ENCODE data around the gene TMEM107.
"Not testable (repeated sequence)": the region's sequence is repeated elsewhere in the genome, so short reads cannot be mapped to it uniquely, and the experiment has no call there.

The TMEM107 gene

DNA sequence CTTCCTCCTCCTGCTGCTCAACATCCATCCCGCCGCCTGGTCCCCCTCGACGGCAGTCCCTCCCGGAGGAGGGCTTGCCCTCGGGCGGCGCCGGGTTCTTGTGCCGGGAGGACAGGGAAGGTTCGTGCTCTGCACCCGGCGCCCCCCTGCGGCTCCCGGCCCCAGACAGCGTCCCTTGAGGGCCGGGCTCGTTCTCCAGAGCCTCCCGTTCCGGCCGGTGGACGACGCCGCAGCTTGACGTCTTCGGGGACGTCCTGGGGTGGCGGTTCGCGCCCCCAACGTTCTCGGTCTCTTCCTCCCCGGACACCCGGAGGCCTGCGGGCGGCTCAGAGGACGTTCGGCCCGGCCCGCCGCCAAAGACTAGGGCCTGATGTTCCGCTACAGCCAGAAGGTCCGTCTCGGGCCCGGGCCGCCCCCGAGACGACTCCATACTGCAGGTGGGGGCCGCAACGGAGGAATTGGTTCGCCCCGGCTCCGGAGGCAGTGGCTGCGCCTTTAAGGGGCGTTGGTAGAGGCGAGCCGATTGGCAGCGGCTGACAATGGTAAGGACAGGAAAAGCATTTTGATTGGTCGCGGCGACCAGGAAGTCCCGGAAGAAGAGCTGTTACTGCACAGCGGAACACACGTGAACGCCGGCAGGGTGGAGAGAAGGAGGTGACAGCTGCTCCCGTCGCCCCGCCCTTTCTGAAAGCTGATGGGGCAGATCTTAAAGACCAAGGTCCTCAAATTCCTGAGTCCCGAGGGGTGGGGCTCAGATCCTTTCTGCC, 13.7 kb upstream of the TMEM107 start, which contains the start of gene BORCS6:
TSS of gene BORCS6 (minus strand) at position 470 of the 767 bp plus-strand sequence. CDS start at position 430, 40 bp downstream.
- DNase-seq (ENCODE audit: low read depth), result peak; percentile 91

DNA sequence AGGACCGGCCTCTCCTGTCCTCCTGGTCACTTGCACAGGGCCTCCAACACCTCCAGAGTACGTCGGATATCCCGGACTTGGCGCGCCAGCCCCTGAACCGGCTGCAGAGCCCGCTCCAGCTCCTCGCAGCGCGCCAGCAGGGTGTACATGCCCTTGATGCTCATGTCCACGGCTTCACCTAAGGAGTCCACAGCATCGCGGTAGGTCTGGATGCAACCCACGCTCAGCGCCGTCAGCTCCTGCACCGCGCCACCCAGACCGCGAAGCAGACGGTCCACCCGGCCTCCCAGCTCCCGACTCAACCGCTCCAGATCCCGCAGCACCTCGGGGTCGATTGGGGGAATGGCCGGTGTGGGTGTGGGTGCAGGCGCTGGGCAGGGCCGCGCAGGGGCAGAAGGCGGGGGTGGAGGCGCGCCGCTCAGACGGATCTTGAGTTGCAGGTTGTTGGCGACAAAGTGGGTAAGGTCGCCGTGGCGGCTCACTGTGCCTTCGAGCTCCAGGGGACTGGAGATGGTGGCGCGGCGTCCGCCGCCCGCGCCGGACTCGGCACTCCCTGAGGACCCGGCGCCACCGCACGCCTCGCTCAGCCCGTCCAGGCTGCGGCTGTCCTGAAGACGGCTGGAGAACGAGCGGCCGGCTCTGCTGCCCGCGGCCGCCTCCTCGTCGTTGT, 13.0 kb upstream of the TMEM107 start:
- no peak for DNase-seq (ENCODE audit: low read depth)

DNA sequence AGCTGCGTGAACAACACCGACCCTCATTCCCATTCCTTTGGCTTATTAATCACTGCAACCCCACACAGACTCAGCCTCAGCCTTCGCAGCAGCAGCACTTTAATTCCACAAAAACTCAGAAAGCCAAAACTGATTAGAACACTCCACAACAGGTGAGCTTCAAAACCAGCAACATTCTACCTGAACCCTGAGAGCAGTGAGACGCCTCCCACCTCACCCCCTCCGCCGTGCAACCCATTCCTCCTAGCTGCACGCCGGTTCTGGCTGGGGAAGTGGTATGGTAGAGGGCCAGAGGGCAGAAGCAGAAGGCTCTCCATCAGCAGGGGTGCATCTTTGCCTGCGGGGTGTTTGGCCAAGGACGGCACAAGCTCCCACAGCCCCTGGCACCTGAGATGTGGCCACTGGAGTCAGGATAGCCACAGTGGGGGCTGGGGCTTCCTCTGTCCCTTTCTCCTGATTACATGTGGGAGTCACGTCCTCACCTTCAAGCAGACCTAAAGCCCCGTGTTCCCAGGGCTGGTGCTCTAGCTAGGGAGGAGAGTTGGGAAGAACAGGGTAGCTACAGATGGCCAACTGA, 12.2 kb upstream of the TMEM107 start:
- DNase-seq (ENCODE audit: low read depth), result no peak

DNA sequence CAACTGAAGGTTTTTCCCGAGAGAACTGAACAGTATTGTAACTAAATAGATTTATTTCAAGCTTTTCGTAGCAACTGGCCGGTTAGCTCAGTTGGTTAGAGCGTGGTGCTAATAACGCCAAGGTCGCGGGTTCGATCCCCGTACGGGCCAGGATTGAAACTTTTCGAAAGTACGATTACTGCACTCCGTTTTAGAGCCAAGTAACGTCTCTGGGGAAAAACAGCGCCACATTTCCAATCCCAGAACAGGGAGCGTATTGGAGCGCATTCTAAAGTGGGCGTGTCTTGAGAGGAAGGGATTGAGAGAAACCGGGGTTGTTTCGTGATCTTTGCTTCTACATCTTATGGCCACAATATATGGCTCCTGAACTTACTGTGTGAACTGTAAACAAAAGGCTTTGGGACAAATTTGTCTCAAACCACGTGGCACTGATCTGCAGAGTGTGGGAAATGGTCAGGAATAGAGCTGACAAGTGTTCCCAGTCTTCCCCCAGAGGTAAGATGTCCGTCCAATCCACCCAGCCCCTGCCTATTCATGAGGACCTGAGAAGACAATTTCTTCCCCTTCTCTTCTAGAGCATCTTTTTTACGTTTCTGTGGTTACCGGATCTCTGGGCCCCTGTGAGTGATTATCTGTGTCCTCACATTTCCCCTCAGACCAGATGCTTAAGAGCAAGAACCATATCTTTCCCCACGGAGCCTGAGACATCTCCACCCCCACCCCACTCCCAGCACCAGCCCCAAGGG, 11.5 kb upstream of the TMEM107 start:
- peak; percentile 91 for DNase-seq (ENCODE audit: low read depth)

DNA sequence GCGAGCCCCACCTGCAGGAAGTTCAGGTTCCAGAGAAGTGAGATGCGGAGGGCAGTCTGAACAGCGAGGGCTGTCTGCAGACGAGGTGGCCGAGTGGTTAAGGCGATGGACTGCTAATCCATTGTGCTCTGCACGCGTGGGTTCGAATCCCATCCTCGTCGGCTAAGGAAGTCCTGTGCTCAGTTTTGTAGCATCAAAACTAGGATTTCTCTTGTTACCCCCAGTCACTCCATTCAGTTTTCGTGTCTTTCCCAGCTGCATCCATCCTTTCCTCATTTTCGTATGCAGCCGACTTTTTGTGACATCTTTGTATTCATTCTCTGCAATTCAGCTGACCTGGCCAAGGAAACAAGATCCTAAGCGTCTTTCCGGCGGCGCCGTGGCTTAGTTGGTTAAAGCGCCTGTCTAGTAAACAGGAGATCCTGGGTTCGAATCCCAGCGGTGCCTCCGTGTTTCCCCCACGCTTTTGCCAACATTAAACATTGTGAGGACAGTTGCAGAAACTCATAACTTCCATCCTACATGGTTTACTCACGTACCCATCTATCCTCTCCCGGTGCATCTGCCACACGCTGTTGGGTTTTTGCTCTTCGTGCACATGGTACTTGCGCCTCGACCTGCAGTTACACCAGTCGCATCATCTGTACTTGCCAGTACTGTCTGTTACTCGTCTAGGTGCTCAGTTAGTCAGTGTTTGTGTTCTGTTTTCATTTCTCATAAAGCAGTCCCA, 10.8 kb upstream of the TMEM107 start:
- peak; percentile 97 for DNase-seq (ENCODE audit: low read depth)

DNA sequence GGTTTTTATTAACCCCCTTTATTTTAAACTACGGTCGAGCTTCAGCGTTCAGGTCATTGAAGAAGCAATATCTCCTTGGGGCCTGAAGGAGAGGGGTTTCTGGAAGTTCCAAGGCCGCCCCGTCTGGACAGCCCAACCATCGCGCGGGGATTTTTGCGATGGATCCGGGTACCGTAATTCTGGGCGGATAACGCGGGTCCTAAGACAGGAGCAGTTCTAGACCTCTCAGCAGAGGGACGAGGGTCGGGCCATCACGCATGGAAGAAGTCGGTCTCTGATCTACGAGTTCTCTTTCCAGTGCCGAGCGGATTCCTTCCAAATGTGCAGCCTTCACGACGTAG, 10.2 kb upstream of the TMEM107 start:
- DNase-seq (ENCODE audit: low read depth), result no peak

DNA sequence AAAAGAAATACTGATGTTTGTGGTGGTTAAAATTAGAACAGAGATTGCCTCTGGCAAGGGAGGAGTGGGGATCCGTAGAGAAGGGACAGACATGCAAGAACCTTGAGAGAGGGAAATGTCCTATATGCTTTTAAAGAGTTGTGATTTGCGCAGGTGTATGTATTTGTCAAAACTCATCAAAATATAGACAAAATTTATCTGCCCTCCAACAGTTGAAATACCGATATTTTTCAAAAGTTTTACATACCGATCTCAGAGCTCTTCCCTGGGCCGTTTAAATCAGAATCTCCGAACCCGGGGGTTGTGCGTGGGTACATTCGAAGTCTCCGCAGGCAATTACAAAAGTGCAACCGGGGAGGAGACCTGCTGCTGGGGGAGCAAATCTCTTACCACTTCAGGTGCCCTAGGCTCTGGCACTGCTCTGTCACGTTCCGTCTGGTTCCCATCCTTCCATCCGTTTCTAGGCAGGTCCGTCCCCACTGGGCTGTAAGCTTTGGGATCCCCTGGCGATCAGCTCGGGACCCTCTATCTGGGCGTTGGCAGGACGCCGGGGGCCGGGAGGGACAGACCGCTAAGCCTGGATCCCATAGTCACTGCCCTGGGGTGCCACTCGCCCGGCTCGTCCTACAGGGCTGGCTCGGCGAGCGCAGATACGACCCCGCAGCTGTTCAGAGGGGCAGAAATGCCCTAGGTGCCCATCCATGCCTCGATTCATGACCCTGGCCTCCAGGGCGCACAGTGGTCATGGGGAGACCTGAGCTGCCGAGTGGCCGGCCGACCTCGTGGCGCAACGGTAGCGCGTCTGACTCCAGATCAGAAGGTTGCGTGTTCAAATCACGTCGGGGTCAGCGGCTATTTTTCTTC, 9.6 kb upstream of the TMEM107 start:
- peak; percentile 91 for DNase-seq (ENCODE audit: low read depth)

DNA sequence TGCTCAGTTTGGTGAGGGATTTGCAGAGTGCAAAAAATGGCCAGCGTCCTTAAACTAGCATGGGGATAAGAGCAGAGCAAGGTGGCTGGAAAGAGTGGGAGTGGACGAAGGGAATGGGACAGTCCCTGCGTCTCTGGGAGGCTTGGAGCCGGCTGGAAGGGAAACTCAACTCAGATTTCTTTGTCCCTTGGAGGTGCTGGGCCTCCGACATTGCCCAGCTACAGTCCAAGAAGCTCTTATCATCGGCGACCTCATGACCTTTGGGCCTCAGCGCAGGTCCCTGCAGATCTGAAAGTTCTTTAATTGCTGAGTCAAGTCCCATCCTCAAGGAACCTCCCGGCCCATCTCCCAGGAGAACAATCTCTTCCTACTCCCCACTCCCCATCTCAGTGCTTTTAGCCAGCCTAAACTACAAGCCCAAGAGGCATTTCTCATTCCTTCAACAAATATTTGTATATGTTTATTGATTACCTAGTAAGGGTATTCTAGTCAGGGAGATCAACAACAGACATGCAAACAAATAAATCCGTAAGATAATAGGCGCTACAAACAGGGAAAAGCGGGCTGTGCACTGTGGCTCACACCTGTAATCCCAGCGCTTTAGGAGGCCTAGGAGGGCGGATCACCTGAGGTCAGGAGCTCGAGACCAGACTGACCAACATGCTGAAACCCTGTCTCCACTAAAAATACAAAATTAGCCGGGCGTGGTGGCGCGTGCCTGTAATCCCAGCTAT, 985 bp upstream of the TMEM107 start:
- no peak for DNase-seq (ENCODE audit: low read depth)

DNA sequence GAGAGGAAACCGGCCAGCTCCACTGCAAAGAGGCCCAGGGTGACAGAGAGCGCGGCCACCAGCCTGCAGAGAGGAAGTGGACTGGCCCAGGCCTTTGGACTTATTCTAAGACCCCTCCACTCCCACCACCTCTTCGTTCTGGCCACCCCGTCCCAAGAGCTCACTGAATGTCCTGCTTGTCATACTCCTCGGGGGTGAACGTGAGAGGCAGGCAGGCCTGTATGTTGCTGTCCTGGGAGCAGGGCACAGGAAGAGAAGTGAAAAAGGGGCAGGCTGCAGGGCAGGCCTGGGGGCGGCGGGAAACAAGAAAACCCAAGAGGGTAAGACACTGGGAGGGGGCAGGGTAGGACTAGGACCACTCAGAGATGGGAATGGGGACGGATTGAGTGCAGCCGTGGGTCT, 384 bp downstream of the TMEM107 start:
- DNase-seq (ENCODE audit: low read depth), result no peak

DNA sequence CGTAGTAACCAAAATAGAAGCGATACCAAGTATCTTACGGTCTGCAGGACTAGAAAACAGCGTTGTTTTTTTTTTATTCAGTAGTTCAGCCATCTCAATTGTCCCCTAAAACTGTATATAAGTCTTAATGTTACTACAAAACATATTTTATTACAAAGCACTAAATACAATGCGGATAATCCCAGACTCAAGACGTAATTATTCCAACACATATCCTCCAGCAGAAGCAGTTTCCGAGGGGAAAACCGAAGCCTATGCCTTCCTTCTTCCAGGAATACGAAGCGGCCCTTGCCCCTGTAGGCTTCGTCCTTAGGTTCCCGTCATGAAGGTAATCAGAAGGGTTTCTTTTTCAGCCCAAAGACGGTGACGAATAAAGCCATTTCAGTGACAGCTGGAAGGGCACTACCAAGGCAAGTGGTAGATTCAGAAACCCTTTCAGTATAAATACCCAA, 2.3 kb downstream of the TMEM107 start:
- no peak for DNase-seq (ENCODE audit: low read depth)

DNA sequence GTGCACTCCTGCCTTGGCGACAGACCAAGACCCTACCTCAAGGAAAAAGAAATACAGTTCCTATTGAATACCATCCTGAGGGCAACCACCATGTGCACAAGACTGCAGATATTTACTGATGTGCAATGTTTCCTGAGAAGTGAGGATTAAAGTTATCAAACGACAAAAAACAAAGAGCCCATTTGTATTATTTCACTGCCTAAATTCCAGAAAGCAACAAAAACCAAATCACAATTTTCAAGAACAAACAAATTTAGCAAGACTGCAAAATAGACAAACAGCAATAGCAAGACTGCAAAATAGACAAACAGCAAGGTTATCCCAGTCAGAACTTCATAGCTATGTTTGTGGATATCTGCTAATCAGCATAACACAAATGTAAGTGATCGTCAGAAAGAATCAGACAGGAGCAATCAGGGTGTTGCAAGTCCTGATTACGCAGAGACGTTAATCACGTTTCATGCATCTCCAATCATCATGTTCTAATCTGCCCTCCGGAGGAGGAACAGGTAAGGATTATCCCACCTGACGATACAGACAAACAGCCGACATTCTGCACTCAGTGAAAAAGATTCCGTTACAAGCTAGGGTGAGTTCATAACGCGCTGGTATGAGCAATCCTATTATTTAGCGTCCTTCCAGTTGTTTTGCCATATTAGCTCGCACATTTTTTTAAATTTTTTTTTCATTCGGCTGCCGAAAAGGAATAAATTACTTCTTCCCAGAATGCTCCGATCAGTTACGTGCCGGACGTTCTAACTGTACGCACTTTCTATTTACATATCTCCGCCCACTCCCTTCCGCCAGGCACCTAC, 2.9 kb downstream of the TMEM107 start:
- peak; percentile 74 for DNase-seq (ENCODE audit: low read depth)

DNA sequence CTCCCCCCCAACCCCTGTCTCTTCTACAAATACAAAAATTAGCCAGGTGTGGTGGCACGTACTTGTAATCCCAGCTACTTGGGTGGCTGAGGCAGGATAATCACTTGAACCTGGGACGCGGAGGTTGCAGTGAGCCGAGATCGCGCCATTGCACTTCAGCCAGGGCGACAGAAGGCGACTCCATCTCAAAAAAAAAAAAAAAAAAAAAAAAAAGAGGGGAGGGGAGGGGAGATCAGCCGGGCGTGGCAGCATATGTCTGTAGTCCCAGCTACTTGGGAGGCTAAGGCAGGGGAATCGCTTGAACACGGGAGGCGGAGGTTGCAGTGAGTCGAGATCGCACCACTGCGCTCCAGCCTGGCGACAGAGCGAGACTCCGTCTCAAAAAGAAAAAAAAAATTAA, 6.0 kb downstream of the TMEM107 start:
- DNase-seq (ENCODE audit: low read depth), result not testable (repeated sequence)

DNA sequence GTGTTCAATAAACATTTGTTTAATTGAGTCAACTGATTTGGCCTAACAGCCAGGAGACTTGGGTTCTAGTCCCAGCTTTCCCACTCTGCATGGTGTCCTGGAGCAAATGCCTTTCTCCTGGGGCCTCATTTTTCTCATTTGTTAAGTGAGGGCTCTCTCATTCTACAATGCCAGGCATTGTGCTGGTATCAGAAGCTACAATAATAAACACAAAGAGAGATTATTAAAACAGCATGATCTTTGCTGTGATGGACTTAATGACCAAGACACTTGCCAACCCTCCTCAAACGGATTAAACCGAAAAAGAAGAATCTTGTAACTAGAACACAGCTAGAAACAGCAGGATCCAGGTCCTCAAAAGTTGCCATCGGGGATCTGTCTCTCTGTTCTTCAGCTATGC, 8.7 kb downstream of the TMEM107 start:
- no peak for DNase-seq (ENCODE audit: low read depth)

DNA sequence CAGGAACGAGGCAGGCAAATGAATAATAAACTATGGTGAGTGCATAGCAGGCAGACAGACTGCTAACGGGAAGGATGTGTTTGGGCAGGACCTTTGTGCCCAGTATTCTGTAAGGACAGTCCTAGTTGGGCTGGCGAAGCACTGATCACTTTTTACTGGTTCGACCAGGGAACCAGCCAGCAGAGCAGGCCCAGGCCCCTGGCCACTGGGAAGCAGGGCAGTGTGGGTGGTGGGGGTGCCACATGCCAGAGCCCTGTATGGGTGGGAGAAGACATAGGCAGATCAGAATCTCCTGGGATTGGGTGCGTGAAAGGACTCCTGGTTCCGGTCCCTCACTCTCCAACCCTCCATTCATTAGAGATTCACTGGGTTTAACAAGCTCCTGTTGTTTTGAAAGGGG, 9.4 kb downstream of the TMEM107 start:
- no peak for DNase-seq (ENCODE audit: low read depth)

DNA sequence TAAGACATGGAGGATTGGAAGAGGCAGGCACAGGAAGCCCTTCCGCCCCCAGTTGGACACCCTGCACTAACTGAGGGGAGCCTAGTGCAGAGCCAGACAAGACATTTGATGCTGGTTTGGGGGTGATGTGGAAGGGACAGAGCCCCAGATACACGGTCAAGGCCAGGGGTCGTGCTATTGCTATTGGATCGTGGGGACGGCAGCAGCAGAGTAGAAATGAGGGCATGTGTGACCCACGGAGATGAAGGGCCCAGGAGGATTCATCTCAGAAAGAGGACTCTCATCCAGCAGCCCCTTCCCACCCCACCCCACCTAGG, 11.4 kb downstream of the TMEM107 start:
- DNase-seq (ENCODE audit: low read depth), result no peak

DNA sequence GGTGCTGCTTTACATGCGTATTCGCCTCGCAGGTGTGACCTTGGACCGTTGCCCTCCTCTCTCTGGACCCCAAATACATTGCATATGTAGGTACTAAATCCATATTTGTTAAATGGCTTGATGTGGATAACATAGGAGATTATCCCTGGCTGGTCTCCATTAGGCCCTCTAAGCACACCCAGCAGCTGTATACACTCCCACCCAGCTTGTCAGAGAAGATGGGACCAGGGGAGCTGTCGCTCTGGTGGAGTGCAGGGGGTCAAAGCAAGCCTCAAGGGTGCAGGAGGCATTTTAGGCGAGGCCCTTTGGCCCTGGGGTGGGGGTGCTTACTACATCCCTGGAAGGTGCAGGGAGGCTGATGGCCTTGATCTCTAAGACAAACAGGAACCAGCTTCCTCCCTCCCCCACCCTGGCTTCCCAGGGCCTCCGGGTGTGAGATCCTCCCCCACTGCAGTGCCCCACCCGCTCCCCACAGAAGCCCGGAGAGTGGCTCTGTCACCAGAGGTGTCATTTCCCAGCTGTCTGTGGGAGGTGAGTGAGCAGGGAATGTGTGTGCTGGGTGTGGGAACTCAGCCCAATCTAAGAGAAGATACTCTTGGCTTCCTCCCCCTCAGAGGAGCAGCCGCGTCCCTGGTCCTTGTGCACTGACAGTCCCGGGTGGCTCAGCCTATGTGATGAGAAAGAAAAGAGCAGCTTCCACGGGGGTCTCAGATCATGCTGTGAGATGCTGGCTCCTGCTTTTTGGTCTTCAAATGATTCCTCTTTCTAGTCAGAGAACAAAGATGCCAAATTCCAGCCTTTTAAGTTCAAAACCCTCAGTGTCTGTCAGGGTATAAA, 12.0 kb downstream of the TMEM107 start:
- DNase-seq (ENCODE audit: low read depth), result peak; percentile 71

DNA sequence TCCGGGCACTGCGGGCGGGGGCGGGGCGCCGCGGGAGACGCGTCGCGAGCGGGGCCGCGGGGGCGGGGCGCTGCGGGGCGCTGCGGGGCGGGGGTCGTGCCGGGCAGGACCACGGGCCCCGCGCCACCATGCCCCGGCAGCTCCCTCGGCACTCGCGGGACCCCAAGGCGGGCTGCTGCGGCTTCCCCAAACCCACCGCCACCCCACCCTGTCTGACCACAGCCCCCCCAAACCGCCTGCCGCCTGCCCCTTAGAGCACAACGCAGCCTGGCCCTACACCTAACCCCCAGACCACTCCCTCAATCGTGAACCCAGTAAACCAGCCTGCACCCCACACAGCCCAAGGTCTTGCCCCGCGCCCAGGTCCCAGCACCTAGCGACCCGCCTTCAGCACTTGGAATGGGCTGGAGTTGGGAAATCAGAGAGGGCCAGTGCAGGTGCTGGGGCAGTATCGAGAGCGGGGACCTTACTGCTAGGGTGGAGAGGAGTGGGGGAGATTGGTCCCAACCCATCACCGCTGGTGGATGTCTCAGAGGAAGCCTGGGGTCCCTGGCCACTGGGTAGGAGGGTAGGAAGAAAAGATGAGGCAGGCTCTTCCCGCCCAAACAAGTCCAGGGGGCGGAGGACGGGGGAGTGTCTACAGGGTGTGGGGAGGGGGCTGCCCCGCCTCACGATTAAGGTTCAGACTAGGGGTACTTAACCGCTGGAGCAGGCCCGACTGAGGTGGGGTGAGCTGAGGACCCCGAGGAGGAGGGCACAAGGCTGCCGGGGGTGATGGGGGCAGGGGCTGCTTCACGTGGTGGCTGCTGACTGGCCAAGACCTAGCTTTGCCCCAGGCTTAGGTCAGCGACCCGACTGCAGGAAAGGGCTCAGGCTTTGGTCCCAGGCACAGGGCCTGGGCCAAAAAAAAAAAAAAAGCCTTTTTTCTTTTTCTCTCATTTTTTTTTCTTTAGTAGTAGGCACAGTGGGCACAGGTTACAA, 12.9 kb downstream of the TMEM107 start:
- DNase-seq (ENCODE audit: low read depth), result no peak
